Mesendoderm (in vitro differentiated cells): ENCODE data around the gene CEMIP.
A peak's percentile ranks its signal among the peaks of the same experiment; 100 is the strongest.

Experiments
- DNase-seq: peaks from one replicate; pipeline ENCODE4 v3.0.0; 2013
- H2AK5ac ChIP-seq: 2 replicates; pipeline ENCODE4 v1.6.1; 2013; ENCODE audit warnings: low read length, inconsistent platforms
- H2BK120ac ChIP-seq: 2 replicates; pipeline ENCODE4 v1.6.1; 2013; ENCODE audit warnings: low read depth, mild to moderate bottlenecking, low read length, moderate library complexity, mixed read lengths
- H2BK15ac ChIP-seq: replicated peaks from 2 replicates; pipeline ENCODE4 v1.6.1; 2013; ENCODE audit warnings: low read depth, mild to moderate bottlenecking, moderate library complexity
- H2BK5ac ChIP-seq: 2 replicates; pipeline ENCODE4 v1.6.1; 2013; ENCODE audit warnings: low read length, inconsistent platforms
- H3K18ac ChIP-seq: 2 replicates; pipeline ENCODE4 v1.6.1; 2013; ENCODE audit warnings: mild to moderate bottlenecking, low read length, mixed read lengths
- H3K23ac ChIP-seq: one replicate; pipeline ENCODE4 v1.6.1; 2013; ENCODE audit warnings: low read length
- H3K27ac ChIP-seq: 2 replicates; pipeline ENCODE4 v1.5.1; 2013; ENCODE audit warnings: low read depth, mild to moderate bottlenecking, inconsistent platforms, low read length, moderate library complexity
- H3K27me3 ChIP-seq: 2 replicates; pipeline ENCODE4 v1.6.1; 2013; ENCODE audit warnings: low read length, control low read depth, mild to moderate bottlenecking, inconsistent platforms; ENCODE audit not compliant: insufficient read depth, poor library complexity
- H3K36me3 ChIP-seq: 2 replicates; pipeline ENCODE4 v1.6.1; 2013; ENCODE audit warnings: low read length, inconsistent platforms; ENCODE audit not compliant: control insufficient read depth, insufficient read depth
- H3K4ac ChIP-seq: one replicate; pipeline ENCODE4 v1.6.1; 2013; ENCODE audit warnings: low read depth, mild to moderate bottlenecking, low read length, moderate library complexity
- H3K4me1 ChIP-seq: 2 replicates; pipeline ENCODE4 v1.6.1; 2013; ENCODE audit warnings: low read depth, low read length, inconsistent platforms; ENCODE audit not compliant: control insufficient read depth
- H3K4me2 ChIP-seq: 2 replicates; pipeline ENCODE4 v1.6.1; 2013; ENCODE audit warnings: low read length
- H3K4me3 ChIP-seq: 2 replicates; pipeline ENCODE4 v1.5.1; 2013; ENCODE audit warnings: mild to moderate bottlenecking, low read length
- H3K56ac ChIP-seq: one replicate; pipeline ENCODE4 v1.6.1; 2013; ENCODE audit warnings: low read length
- H3K79me1 ChIP-seq: 2 replicates; pipeline ENCODE4 v1.6.1; 2013; ENCODE audit warnings: low read length, inconsistent platforms
- H3K79me2 ChIP-seq: 2 replicates; pipeline ENCODE4 v1.6.1; 2013; ENCODE audit warnings: mild to moderate bottlenecking, low read length; ENCODE audit not compliant: control insufficient read depth, insufficient read depth
- H3K9ac ChIP-seq: 2 replicates; pipeline ENCODE4 v1.6.1; 2013; ENCODE audit warnings: low read length, inconsistent platforms
- H4K5ac ChIP-seq: one replicate; pipeline ENCODE4 v1.6.1; 2013; ENCODE audit warnings: low read length
- H4K8ac ChIP-seq: one replicate; pipeline ENCODE4 v1.6.1; 2013; ENCODE audit warnings: low read depth, mild to moderate bottlenecking, control low read depth, low read length, moderate library complexity
- WGBS: extraction: QIAGEN DNeasy Blood & Tissue Kit; methylation state at CpG from one replicate; pipeline ENCODE4 v1.1.7; 2013; ENCODE audit warnings: low lambda C conversion rate, missing lambda C conversion rate; ENCODE audit not compliant: insufficient coverage; ENCODE audit errors: extremely low coverage; 5-methylcytosine and 5-hydroxymethylcytosine counted together

The CEMIP gene

DNA sequence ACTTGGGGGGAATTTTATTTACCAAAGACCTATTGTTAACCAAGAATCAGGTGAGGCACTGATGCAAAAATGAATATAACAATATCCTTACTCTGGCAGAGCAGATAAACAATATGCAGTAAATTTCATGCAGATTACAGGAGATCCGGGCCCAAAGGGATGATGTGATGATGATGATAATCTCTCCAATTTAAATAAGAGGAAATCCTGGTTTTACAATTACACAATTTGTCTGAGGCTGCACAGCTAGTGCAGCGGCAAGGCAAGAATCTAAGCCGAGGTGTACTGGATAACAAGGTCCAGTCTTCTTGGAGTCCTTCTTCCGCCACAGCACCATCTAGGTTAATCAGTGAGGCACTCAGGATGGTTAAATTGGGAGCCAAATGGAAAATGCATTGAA lies 212.8 kb downstream of the CEMIP start:
- no peak overlapping the region for H3K4me3 ChIP-seq
- no peak overlapping the region for H2BK120ac ChIP-seq
- no peaks in the 10 kb centered on the region for H3K27me3 ChIP-seq
- H3K4me2 ChIP-seq: no peak overlapping the region
- no peak overlapping the region for H3K18ac ChIP-seq
- no peak overlapping the region for H3K9ac ChIP-seq
- H3K23ac ChIP-seq: no peak overlapping the region
- H3K79me1 ChIP-seq: peaks cover 12% of the 10 kb centered on the region
- no peak overlapping the region for H2AK5ac ChIP-seq
- H2BK5ac ChIP-seq: no peak overlapping the region
- no CpG with 5 or more reads among the region's 4 CpGs for WGBS
- peaks cover 21% of the 10 kb centered on the region for H3K79me2 ChIP-seq
- no peak overlapping the region for H3K4ac ChIP-seq
- no peak overlapping the region for H4K5ac ChIP-seq
- H2BK15ac ChIP-seq: no peak overlapping the region
- H3K27ac ChIP-seq: no peak overlapping the region
- H3K36me3 ChIP-seq: no peaks in the 10 kb centered on the region
- no peak overlapping the region for H3K56ac ChIP-seq
- H4K8ac ChIP-seq: no peak overlapping the region
- DNase-seq: no peak
- peaks cover 13% of the 10 kb centered on the region for H3K4me1 ChIP-seq

DNA sequence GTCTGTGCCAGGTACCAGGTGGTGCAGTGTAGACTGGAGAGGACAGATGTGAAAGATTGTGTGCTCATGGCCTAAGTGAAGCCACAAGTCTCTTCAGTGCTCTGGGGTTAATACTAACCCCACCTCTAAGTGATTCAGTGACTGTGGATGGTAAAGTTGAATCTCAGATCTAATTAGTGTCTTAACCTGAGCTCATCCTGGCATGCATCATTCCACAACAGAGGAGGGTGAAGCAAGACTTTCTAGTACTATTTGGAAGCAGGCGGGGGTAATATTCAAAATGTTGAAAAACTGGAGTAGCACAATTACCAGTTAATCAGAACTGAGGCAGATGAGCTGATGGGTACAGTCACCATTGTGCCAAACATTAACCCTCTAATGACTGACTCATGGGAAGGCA lies 213.3 kb downstream of the CEMIP start:
- H3K36me3 ChIP-seq: no peaks in the 10 kb centered on the region
- H3K23ac ChIP-seq: no peak overlapping the region
- H2BK15ac ChIP-seq: no peak overlapping the region
- H3K56ac ChIP-seq: no peak overlapping the region
- H2BK5ac ChIP-seq: no peak overlapping the region
- no peak overlapping the region for H4K5ac ChIP-seq
- no peak overlapping the region for H2BK120ac ChIP-seq
- H3K27ac ChIP-seq: no peak overlapping the region
- H3K4me1 ChIP-seq: peaks cover 10% of the 10 kb centered on the region
- H3K4me2 ChIP-seq: no peak overlapping the region
- H4K8ac ChIP-seq: no peak overlapping the region
- DNase-seq: no peak
- no peak overlapping the region for H3K18ac ChIP-seq
- H3K79me2 ChIP-seq: peaks cover 18% of the 10 kb centered on the region
- no peaks in the 10 kb centered on the region for H3K27me3 ChIP-seq
- no peak overlapping the region for H2AK5ac ChIP-seq
- H3K79me1 ChIP-seq: peaks cover 11% of the 10 kb centered on the region
- no CpG with 5 or more reads among the region's 1 CpG for WGBS
- no peak overlapping the region for H3K9ac ChIP-seq
- H3K4ac ChIP-seq: no peak overlapping the region
- no peak overlapping the region for H3K4me3 ChIP-seq

DNA sequence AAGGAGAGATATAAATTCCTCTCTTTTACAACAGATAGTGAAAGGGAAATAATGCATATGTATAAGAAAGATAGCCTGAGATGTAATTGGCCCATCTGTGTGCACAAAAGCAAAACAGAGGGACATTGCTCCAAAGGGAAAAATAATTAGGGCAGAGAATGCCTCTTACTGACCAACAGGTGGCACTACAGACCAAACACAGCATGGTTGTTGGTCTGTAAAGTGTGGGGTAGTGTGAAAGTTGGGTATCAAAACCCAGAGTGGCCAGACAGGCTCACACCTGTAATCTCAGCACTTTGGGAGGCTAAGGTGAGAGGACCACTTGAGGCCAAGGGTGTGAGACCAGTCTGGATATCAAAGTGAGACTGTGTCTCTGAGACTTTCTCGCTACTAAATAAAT lies 217.1 kb downstream of the CEMIP start:
- Histone ChIP-seq H3K4me1 (no peaks in the 10 kb centered on the region), H2BK120ac (no peak overlapping the region), H3K18ac (no peak overlapping the region), H3K9ac (no peak overlapping the region), H3K23ac (no peak overlapping the region), H4K5ac (no peak overlapping the region), H2BK5ac (no peak overlapping the region), H3K36me3 (no peaks in the 10 kb centered on the region), H4K8ac (no peak overlapping the region), H2AK5ac (no peak overlapping the region), H3K56ac (no peak overlapping the region), H3K4me3 (no peak overlapping the region), H3K79me2 (no peaks in the 10 kb centered on the region), H3K4ac (no peak overlapping the region), H3K27me3 (no peaks in the 10 kb centered on the region), H3K27ac (no peak overlapping the region), H2BK15ac (no peak overlapping the region), H3K4me2 (no peak overlapping the region), H3K79me1 (no peaks in the 10 kb centered on the region)
- peak; percentile 72 for DNase-seq
- WGBS: no CpG with 5 or more reads among the region's 1 CpG

DNA sequence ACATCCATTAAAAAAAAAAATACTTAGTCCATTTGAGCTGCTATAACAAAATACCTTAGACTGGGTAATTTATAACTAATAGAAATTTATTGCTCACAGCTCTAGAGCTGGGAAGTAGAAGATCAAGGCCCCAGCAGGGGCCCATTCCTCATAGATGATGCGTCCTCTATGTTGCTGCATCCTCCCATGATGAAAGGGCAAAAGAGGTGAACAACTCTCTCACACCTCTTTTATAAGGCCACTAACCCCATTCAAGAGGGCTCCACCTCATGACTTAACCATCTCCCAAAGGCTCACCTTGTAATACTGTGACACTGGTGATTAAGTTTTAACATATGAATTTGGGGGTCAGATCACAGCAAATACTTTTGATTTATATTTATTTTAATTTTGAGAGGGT lies 218.5 kb downstream of the CEMIP start:
- H3K27me3 ChIP-seq: no peaks in the 10 kb centered on the region
- H3K36me3 ChIP-seq: no peaks in the 10 kb centered on the region
- no peak overlapping the region for H2BK5ac ChIP-seq
- H4K8ac ChIP-seq: no peak overlapping the region
- no peak overlapping the region for H2BK120ac ChIP-seq
- peak; percentile 85 for DNase-seq
- H3K4me3 ChIP-seq: no peak overlapping the region
- H3K79me1 ChIP-seq: peaks cover 4% of the 10 kb centered on the region
- WGBS: no CpG with 5 or more reads among the region's 1 CpG
- H3K4me2 ChIP-seq: no peak overlapping the region
- peaks cover 5% of the 10 kb centered on the region for H3K79me2 ChIP-seq
- H3K18ac ChIP-seq: no peak overlapping the region
- no peak overlapping the region for H4K5ac ChIP-seq
- no peak overlapping the region for H3K9ac ChIP-seq
- H3K56ac ChIP-seq: no peak overlapping the region
- no peak overlapping the region for H2BK15ac ChIP-seq
- no peak overlapping the region for H2AK5ac ChIP-seq
- no peak overlapping the region for H3K4ac ChIP-seq
- no peak overlapping the region for H3K23ac ChIP-seq
- H3K27ac ChIP-seq: no peak overlapping the region
- peaks cover 2% of the 10 kb centered on the region for H3K4me1 ChIP-seq

DNA sequence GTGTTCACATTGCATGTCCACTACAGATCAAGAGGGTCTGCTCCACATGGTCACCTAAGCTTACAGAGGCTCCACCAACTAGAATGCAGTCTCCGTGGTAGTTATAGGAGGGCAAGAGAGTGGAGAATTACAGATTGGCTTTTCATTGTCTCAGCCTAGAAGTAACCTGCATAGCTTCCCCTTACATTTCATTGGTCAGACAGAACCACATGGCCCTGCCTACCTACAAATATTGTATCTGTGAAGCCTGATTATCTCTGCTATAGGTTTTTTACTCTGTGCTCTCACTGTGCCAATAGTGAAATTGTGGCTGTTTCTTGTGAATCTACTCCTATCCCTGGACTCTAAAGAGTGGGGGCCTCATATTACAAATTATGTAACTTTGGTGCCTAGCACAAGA lies 219.1 kb downstream of the CEMIP start:
- Histone ChIP-seq H3K56ac (peak overlapping the region; percentile 9), H4K8ac (no peak overlapping the region), H2BK120ac (no peak overlapping the region), H2BK15ac (no peak overlapping the region), H3K4me2 (no peak overlapping the region), H2AK5ac (no peak overlapping the region), H3K79me2 (peaks cover 9% of the 10 kb centered on the region), H3K9ac (no peak overlapping the region), H3K4ac (no peak overlapping the region), H3K36me3 (no peaks in the 10 kb centered on the region), H4K5ac (no peak overlapping the region), H3K23ac (no peak overlapping the region), H3K18ac (no peak overlapping the region), H3K27ac (no peak overlapping the region), H3K4me1 (peaks cover 4% of the 10 kb centered on the region), H3K79me1 (peaks cover 9% of the 10 kb centered on the region), H3K4me3 (no peak overlapping the region), H3K27me3 (no peaks in the 10 kb centered on the region), H2BK5ac (no peak overlapping the region)
- no peak for DNase-seq
- WGBS: no CpG with 5 or more reads among the region's 1 CpG

DNA sequence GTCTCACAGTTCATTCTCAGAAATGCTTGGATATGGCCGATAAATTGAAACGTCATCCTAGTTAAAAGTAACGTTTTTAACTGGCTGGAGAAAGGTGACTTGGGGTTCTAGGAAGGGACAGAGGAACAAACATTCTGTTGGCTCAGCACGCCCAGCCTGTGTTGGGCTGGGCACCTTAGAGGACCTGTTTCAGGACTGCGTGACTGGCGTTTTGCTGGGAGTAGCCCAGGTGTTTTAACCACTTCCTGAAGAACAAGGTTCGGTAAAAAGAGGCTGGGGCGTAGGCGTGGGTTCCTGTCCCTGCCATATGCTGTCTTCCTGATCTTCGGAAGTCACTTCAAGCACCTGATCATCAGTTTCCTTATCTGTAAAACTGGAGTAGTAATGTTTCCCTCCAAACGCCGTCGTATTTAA lies 220.5 kb downstream of the CEMIP start:
- Histone ChIP-seq H2BK120ac (no peak overlapping the region), H3K4me1 (peaks cover 4% of the 10 kb centered on the region), H3K79me2 (peaks cover 14% of the 10 kb centered on the region), H3K27ac (no peak overlapping the region), H3K27me3 (no peaks in the 10 kb centered on the region), H3K79me1 (peaks cover 10% of the 10 kb centered on the region), H3K18ac (no peak overlapping the region), H3K23ac (no peak overlapping the region), H3K4me3 (no peak overlapping the region), H3K4me2 (no peak overlapping the region), H4K5ac (no peak overlapping the region), H3K9ac (peak overlapping the region; percentile 92), H3K4ac (no peak overlapping the region), H4K8ac (no peak overlapping the region), H2BK15ac (no peak overlapping the region), H3K56ac (peak overlapping the region; percentile 94), H3K36me3 (no peaks in the 10 kb centered on the region), H2BK5ac (no peak overlapping the region), H2AK5ac (no peak overlapping the region)
- WGBS: no CpG with 5 or more reads among the region's 13 CpGs
- no peak for DNase-seq
